Ectodermal cell (in vitro differentiated cells): ENCODE data around the gene KCNK2.

ENCODE experiments used
- H3K27ac ChIP-seq: 2 replicates; pipeline ENCODE4 v1.7.0; 2013; ENCODE audit warnings: mild to moderate bottlenecking, low read depth, low read length; ENCODE audit not compliant: insufficient read depth, poor library complexity, severe bottlenecking
- H3K27me3 ChIP-seq: 2 replicates; pipeline ENCODE4 v1.7.0; 2013; ENCODE audit warnings: mild to moderate bottlenecking, low read length; ENCODE audit not compliant: insufficient read depth, control insufficient read depth, poor library complexity, severe bottlenecking
- H3K36me3 ChIP-seq: one replicate; pipeline ENCODE4 v1.7.0; 2013; ENCODE audit warnings: low read length; ENCODE audit not compliant: control insufficient read depth, insufficient read depth
- H3K4me1 ChIP-seq: one replicate; pipeline ENCODE4 v1.7.0; 2013; ENCODE audit warnings: low read length; ENCODE audit not compliant: control insufficient read depth, insufficient read depth
- H3K4me3 ChIP-seq: 2 replicates; pipeline ENCODE4 v1.7.0; 2013; ENCODE audit warnings: low read depth, low read length, control low read depth; ENCODE audit not compliant: insufficient read depth
- H3K9me3 ChIP-seq: 2 replicates; pipeline ENCODE4 v1.7.0; 2013; ENCODE audit warnings: mild to moderate bottlenecking, low read length, moderate library complexity; ENCODE audit not compliant: control insufficient read depth
- WGBS, 2 experiments: methylation state at CpG; one replicate each; pipeline ENCODE4 v1.1.7; 2013; ENCODE audit warnings: missing lambda C conversion rate in 2 of 2; 5-methylcytosine and 5-hydroxymethylcytosine counted together

The KCNK2 gene

DNA sequence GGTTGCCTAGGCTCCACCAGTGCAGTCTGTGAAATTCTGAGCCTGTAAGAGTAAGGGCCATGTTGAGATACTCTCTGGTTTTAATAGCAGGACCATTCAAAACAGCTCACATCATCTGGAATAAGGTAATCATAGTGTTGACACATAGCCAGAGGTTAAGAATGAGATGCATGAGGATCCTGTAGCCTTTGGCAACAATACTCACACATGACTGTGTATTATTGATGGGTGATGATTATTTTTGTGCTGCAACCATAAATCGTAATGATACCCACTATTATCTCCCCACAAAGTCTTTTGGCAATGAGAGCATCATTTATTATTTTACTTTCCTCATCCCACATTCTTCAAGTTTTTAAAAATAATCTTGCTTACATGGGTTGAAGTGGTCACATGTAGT is 35.5 kb downstream of the KCNK2 start:
- Histone ChIP-seq H3K4me3 (no peak overlapping the region), H3K27ac (no peak overlapping the region), H3K4me1 (no peaks in the 10 kb centered on the region), H3K36me3 (no peaks in the 10 kb centered on the region), H3K9me3 (no peaks in the 10 kb centered on the region), H3K27me3 (no peaks in the 10 kb centered on the region)
- no CpG with 5 or more reads among the region's 1 CpG for WGBS, 2 experiments

DNA sequence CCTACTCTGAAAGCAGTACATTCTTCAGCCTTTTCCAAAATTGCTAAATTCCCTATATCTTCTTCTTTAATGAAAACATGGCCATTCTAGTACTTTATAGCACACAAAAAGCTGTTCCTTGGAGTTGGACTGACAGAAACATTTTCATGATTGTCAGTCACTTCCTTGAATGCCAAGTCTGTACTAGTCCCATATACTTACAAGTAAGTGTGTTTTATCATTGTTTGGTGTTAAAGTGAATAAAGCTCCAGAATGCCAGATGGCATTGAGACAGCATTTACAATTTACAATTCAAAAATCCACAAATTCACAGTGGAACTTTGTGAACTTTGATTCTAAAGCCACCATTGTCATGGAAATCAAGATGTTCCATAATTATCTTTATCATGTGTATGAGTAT is 36.5 kb downstream of the KCNK2 start:
- H3K27ac ChIP-seq = no peak overlapping the region
- H3K36me3 ChIP-seq = no peaks in the 10 kb centered on the region
- H3K9me3 ChIP-seq = no peaks in the 10 kb centered on the region
- no peak overlapping the region for H3K4me3 ChIP-seq
- H3K4me1 ChIP-seq = no peaks in the 10 kb centered on the region
- no peaks in the 10 kb centered on the region for H3K27me3 ChIP-seq

DNA sequence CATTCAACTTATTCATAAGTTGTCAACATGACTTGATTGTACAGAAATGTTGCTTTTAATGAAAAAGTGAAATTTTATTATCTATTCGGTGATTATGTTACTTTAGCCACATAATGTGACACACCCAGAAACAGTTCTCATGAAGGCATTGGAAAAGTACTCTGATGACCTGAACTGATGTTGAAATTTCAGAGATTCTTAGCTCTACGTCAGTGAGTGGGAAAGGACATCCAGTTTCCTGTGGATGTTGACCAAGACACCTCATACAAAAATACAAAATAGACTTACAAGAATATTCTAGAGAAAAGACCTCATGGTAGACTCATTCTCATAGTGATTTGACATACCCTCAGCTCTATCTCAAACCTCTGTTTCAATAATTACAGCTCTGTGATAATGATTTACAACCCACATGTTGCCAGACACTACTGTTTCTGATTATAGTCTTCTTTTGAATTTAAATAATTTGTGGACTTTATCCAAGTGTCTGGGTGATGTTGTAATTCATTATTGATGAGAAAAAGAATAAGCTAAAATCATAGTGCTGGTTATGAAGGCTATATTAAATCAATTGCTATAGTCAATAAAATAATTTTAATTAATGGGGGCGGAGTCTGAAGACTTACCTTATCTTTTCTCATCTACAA is 37.3 kb downstream of the KCNK2 start:
- no peaks in the 10 kb centered on the region for H3K36me3 ChIP-seq
- no peak overlapping the region for H3K27ac ChIP-seq
- H3K27me3 ChIP-seq = no peaks in the 10 kb centered on the region
- 82% methylated on average over 1 to 2 of the region's 3 CpGs for WGBS, 2 experiments
- H3K9me3 ChIP-seq = no peaks in the 10 kb centered on the region
- no peaks in the 10 kb centered on the region for H3K4me1 ChIP-seq
- H3K4me3 ChIP-seq = no peak overlapping the region

DNA sequence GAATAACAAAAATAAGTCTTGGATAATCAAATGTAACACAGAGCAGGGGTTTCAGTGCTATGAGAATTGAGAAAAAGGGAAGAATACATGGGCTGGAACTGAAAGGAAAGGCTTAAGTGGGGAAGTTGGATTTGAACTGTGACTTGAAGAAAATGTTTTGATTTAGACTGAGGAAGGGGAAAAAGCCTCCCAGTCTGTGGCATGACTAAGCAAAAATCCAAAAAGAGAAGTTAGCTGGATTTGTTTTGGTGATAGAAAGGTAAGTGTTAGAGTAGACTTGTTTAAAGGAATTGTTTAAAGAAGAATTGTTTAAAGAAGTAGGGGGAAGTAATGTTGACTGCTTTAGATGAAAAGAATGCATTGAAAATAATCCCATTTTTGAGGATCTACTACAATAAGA is 46.0 kb downstream of the KCNK2 start:
- no peak overlapping the region for H3K27ac ChIP-seq
- no peaks in the 10 kb centered on the region for H3K4me1 ChIP-seq
- no peaks in the 10 kb centered on the region for H3K36me3 ChIP-seq
- H3K9me3 ChIP-seq = no peaks in the 10 kb centered on the region
- no peak overlapping the region for H3K4me3 ChIP-seq
- H3K27me3 ChIP-seq = no peaks in the 10 kb centered on the region

DNA sequence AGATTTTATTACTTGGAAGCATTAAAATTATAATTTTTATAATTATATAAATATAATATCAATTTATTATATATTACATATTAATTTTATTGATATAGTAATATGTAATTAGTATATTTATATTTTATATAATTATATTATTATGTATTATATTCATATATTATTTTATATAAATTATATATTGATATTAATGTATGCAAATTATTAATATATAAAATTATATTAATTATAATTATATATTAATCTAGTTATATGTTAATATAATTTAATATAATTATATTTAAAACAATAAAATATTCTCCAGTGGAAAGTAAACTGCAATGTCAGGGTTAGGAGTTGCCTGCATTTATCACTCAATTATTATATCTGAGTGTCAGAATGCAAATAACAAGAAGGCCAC is 48.8 kb downstream of the KCNK2 start:
- no peak overlapping the region for H3K27ac ChIP-seq

DNA sequence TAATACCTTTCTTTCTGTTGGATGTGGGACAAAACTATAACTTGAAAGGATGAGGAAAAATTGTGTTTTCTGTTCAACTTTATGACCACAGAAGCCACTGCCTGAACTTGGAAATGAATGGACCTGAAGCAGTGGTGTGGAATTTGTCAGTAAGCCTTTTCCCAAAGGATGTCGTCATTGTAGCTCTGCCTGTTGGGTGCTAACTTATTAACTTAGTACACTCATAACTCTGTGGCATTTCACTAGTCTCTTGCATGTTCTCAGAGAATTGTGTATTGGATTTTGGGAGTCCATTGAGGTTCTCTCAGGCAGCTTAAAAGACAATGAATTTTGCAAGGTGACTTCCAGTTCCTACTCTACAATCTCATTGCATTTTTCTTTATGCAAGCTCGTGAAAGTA is 49.6 kb downstream of the KCNK2 start:
- Histone ChIP-seq H3K9me3 (no peaks in the 10 kb centered on the region), H3K27ac (no peak overlapping the region), H3K4me1 (no peaks in the 10 kb centered on the region), H3K27me3 (no peaks in the 10 kb centered on the region), H3K36me3 (no peaks in the 10 kb centered on the region), H3K4me3 (no peak overlapping the region)
- 83 to 90% methylated on average over 1 to 2 of the region's 2 CpGs for WGBS, 2 experiments

More for the DNA sequence above, 48.8 kb downstream of the KCNK2 start:
- Histone ChIP-seq H3K36me3 (no peaks in the 10 kb centered on the region), H3K9me3 (no peaks in the 10 kb centered on the region), H3K27me3 (no peaks in the 10 kb centered on the region), H3K4me3 (no peak overlapping the region), H3K4me1 (no peaks in the 10 kb centered on the region)

DNA sequence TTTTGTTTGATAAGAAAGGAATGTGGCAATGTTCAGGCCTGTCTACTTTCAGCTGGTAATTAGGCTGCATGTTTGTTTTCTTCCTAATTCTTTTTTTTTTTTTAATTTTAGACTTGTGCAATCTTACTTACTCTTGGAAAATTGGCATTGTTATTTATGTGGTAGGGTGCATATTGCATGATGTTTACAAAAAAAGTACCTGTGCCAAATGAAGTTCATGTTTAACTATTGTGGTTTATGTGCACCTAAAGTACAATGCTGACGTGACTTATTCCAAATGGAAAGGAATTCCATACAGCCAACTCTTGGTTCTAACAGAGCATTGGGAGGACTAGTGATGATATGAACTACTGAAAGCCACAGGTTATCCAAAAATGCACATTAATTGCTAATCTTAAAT is 51.0 kb downstream of the KCNK2 start:
- Histone ChIP-seq H3K9me3 (no peaks in the 10 kb centered on the region), H3K27me3 (no peaks in the 10 kb centered on the region), H3K27ac (no peak overlapping the region), H3K4me3 (no peak overlapping the region), H3K36me3 (no peaks in the 10 kb centered on the region), H3K4me1 (no peaks in the 10 kb centered on the region)
- 92 to 95% methylated on average over 1 of the region's 1 CpG for WGBS, 2 experiments

DNA sequence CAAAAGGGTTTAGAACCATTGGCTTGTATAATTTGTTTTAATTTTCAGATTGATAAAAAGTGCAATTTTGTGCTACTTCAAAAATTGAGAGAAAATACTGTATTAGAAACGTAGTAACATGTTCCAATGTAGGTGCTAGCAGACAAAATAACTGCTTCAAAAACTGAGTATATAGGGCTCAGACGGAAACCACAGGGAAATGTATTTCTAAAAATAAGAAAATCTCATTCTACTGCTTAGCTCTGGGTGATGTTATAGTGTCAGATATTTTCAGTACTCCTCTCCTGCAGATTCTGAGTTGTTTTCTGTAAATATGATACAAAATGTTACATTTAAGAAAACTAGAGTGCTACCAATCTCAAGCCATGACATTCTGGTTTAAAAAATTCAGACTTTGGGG is 55.4 kb downstream of the KCNK2 start:
- Histone ChIP-seq H3K36me3 (no peaks in the 10 kb centered on the region), H3K9me3 (no peaks in the 10 kb centered on the region), H3K4me3 (no peak overlapping the region), H3K4me1 (no peaks in the 10 kb centered on the region), H3K27ac (no peak overlapping the region), H3K27me3 (no peaks in the 10 kb centered on the region)
- 42 to 50% methylated on average over 2 of the region's 2 CpGs for WGBS, 2 experiments

DNA sequence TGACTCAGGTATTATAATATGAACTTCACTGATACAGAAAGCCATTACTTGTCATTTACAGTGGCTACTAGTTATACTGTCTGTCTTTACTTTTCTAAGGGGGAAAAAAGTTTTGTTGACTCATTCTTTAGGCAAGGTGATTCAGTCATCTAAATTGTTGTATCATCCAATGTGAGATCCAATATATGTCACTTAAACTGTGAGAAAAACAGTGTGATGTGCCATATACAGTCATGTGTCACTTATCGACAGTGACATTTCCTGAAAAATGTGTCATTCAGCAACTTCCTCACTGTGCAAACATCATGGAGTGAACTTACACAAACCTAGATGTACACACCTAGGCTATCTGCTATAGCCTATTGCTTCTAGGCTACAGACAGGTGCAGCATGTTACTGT is 57.6 kb downstream of the KCNK2 start:
- H3K4me1 ChIP-seq = no peaks in the 10 kb centered on the region
- WGBS, 2 experiments = 89 to 100% methylated on average over 1 of the region's 1 CpG
- no peaks in the 10 kb centered on the region for H3K9me3 ChIP-seq
- no peak overlapping the region for H3K4me3 ChIP-seq
- H3K27ac ChIP-seq = no peak overlapping the region
- no peaks in the 10 kb centered on the region for H3K27me3 ChIP-seq
- no peaks in the 10 kb centered on the region for H3K36me3 ChIP-seq

DNA sequence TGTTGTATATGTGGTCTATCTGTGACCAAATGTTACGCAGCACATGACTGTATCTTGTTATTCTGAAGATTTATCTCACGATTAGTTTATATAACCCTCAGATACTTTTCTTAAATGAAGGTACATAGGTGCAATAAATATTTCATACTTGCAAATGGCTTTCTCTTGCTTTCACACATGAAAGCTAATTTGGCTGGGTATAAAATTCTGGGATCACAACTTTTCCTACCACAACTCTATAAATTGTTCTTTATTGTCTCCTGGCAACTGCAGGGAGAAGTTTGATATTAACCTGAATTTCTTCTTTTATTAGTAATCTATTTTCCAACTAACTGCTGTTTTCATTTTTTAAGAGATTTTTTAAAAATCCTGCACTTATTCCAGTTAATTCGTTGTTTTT is 58.9 kb downstream of the KCNK2 start:
- no peak overlapping the region for H3K4me3 ChIP-seq
- H3K27ac ChIP-seq = no peak overlapping the region
- H3K36me3 ChIP-seq = no peaks in the 10 kb centered on the region
- WGBS, 2 experiments = 88 to 100% methylated on average over 1 to 3 of the region's 3 CpGs
- H3K9me3 ChIP-seq = no peaks in the 10 kb centered on the region
- no peaks in the 10 kb centered on the region for H3K4me1 ChIP-seq
- no peaks in the 10 kb centered on the region for H3K27me3 ChIP-seq

DNA sequence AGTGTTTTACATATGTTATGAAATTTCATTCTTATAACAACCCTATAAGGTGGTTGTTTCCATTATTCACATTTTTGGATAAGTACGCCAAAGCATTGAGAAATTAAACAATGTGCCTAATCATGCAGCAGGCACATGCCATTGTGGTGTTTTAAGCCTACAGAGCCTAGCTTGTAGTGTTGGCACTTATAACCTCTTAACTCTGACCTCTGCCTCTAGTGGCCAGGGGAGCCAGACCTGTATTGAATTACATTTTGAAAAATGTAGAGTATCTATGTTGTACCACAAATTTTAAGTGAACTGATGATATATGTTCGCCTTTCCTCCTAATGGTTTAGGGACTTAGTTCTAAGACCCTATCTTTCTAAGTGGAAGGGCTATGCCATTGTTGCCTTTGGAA is 61.0 kb downstream of the KCNK2 start:
- H3K4me1 ChIP-seq = no peaks in the 10 kb centered on the region
- no peaks in the 10 kb centered on the region for H3K27me3 ChIP-seq
- H3K9me3 ChIP-seq = no peaks in the 10 kb centered on the region
- WGBS, 2 experiments = 95 to 96% methylated on average over 2 of the region's 2 CpGs
- H3K4me3 ChIP-seq = no peak overlapping the region
- no peak overlapping the region for H3K27ac ChIP-seq
- H3K36me3 ChIP-seq = no peaks in the 10 kb centered on the region
